GM20431 (cell line): ENCODE results near the gene CHST3.
"Not testable (repeated sequence)": the region's sequence is repeated elsewhere in the genome, so short reads cannot be mapped to it uniquely, and the experiment has no call there.

Source experiments
- in situ Hi-C: fragments of 300-500 bp; cut with MseI, MboI; formaldehyde crosslinking; loops from one replicate; pipeline ENCODE4 v1.15.0; 2020; ENCODE audit warnings: low sequenced_read_pairs; ENCODE audit not compliant: unreplicated experiment

The CHST3 gene, protein sequence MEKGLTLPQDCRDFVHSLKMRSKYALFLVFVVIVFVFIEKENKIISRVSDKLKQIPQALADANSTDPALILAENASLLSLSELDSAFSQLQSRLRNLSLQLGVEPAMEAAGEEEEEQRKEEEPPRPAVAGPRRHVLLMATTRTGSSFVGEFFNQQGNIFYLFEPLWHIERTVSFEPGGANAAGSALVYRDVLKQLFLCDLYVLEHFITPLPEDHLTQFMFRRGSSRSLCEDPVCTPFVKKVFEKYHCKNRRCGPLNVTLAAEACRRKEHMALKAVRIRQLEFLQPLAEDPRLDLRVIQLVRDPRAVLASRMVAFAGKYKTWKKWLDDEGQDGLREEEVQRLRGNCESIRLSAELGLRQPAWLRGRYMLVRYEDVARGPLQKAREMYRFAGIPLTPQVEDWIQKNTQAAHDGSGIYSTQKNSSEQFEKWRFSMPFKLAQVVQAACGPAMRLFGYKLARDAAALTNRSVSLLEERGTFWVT

DNA sequence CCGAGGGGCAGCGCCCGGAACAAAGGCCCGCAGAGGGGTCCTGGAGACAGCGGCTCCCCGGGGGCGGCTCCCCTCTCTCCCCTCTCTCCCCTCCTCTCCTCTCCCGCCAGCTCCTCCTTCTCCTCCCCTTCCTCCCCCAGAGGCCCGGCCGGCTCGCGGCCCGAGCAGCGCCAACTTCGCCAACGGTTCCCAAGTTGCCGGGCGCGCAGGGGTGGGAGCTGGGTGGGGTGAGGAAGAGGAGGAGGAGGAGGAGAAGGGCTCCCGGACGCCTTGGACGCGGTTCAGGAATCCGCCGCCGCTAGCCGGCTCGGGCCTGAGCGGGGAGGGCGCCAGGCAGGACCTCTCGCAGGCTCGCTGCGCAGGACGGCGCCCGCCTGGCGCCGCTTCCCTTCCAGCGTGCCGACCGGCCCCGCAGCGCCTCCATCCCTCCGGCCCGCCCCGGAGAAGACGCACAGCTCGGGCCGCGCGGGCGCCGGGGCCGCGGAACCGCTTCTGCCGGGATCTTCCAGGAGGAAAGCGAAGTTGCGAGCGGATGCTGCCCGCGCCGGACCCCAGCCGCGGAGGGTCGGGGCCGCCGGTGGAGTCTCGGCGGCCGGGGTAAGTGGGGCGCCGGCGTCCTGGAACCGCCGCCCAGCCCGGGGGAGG is at the start of gene CHST3:
Gene CHST3 (plus strand): TSS at position 298 of the 645 bp plus-strand sequence. CDS start 41,448 bp downstream, outside the sequence.
- in situ Hi-C loops, result loop anchor here (25.0 kb wide), 1 partner anchor 373 kb away; no protein-coding TSS in a partner anchor

DNA sequence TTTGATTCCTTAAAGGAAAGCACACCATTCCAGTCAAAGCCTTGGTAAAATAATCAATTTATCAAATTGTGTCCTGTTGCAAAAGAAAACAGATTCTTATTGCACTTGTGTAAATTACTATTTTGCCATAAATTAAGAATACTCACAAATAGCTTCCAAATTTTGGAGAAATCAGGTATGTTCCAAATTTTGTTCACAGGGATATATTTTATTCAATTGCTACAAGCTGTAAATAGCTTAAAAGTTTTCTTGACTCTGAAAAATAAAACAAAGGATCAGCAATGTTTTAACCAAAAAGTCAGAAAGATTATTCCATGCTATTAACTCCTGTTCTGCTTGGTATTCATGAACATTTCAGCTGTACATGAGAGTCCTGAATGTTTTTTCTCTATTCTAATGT is 47.4 kb upstream of the CHST3 start:
- in situ Hi-C loops, result no loop called here

DNA sequence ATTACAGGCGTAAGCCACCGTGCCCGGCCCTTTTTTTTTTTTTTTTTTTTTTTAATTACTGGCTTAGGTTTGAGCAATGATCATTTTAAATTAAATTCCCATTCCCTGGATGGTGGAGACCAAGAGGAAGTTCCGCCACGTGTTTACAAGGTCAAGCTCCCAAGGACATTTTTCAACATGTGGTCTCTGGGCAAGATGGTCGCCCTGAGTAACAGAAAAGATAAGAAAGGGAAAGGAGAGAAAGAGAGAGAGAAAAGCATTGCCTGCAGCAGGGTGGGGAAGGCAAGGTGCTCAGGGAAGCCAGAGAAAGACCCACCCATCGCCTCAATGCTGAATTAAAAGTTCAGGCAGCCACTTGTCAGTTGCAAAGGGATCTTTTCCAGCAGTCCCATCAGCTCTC is 45.2 kb upstream of the CHST3 start:
- in situ Hi-C loops, result no loop called here

DNA sequence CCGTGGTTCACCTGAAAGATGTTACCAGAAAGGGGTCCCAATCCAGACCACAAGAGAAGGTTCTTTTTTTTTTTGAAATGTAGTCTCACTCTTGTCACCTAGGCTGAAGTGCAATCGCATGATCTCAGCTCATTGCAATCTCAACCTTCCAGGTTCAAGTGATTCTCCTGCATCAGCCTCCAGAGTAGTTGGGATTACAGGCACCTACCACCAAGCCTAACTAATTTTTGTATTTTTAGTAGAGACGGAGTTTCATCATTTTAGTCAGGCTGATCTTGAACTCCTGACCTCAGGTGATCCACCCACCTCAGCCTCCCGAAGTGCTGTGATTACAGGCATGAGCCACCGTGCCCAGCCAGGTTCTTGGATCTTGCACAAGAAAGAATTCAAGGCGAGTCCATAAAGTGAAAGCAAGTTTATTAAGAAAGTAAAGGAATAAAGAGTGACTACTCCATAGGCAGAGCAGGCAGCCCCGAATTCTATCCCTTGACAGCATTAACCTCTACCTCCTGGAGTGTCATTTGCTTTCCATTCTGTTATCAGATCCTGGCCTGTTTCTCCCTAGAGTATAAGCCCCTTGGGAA is 44.1 kb upstream of the CHST3 start:
- in situ Hi-C loops, result not testable (repeated sequence)

DNA sequence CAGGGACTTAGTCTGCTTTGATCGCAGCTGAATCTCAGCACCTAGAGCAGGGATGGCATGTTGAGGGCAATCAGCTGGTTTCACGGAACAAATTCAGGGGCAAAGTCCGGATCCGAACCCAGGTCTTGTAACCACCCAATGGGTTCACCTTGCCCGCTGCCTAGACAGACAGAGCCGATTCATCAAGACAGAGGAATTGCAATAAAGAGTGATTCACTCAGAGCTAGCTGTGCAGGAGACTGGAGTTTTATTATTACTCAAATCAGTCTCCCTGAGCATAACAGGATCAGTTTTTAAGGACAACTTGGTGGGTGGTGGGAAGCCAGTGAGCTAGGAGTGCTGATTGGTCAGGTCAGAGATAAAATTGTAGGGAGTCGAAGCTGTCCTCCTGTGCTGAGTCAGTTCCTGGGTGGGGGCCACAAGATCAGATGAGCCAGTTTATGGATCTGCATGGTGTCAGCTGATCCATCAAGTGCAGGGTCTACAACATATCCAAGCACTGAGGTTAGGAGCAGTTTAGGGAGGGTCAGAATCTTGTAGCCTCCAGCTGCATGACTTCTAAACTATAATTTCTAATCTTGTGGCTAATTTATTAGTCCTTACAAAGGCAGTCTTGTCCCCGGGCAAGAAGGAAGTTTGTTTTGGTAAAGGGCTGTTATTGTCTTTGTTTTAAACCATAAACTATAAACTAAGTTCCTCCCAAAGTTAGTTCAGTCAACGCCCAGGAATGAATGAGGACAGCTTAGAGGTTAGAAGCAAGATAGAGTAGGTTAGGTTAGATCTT is 43.5 kb upstream of the CHST3 start:
- in situ Hi-C loops, result no loop called here

DNA sequence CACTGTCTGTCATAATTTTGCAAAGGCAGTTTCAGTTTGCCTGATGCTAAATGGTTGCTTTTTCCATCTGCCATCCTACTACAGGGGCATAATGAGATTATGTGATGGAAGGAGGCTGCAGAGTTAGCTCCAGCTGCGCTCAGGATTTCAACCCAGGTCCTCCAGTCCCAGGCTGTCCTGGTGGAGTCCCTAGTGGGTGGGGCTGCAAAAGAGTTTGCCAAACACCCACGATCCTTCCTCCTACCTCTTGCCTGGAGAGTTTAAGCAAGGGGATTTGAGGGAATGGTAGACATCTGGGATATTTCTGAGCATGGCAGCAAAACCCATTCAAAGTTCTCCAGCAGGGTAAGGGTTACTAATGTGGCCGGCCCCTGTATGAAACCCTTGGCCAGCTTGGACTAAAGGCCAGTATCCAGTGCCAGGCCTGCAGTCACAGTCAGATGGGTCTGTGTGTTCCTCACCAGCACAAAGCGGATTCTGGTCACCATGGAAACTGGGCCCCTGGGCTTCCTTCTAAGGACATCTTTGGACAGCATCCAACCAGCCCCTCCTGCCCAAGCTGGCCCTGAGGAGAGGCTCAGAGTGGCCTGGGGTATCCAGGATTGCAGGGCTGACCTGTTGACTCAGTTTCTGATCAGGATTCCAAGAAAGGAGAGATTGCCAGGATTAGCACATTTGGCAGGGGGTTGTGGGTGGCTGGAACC is 42.7 kb upstream of the CHST3 start:
- in situ Hi-C loops, result no loop called here

DNA sequence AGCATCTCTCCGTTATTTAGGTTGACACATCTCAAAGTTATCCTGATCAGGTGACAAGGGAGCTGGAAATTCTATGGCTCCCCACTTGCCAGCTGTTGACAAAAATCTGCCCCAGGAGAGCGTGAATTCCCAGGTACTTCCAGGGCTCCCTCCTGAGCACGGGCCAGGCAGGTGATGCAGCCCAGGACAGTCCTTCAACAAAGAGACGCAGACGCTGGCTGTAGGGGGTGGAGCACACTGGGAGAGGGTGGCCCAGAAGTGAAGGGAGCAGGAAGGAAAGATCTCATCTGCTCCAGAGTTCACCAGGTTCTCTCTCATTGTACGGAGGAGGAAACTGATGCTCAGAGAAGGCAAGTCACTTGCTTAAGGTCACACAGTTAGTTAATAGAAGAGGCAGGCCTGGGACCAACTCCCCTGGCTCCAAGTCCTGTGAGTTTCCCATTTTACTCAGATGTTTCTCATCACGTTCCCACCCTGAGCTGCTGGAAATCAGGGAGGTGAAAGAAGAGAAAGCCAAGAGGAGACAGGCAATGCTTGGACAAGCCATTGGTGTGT is 41.0 kb upstream of the CHST3 start:
- in situ Hi-C loops, result no loop called here

DNA sequence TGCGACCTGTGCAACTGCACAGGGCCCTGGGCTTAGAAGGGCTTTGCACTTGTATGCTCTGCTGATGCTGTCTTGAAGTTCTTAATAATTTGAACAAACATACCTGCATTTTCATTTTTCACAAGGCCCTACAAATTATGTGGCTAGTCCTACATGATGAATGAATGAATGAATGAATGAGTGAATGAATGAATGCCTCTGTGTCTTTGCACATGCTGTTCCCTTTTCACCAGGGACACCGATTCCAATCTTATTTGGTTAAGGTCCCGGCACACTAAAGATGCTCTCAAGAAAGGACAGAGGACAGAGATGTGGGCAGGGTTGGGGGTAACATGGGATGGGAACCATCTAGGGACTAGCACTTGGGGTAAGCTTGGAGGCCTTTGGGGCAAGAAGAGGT is 39.4 kb upstream of the CHST3 start:
- in situ Hi-C loops, result no loop called here

DNA sequence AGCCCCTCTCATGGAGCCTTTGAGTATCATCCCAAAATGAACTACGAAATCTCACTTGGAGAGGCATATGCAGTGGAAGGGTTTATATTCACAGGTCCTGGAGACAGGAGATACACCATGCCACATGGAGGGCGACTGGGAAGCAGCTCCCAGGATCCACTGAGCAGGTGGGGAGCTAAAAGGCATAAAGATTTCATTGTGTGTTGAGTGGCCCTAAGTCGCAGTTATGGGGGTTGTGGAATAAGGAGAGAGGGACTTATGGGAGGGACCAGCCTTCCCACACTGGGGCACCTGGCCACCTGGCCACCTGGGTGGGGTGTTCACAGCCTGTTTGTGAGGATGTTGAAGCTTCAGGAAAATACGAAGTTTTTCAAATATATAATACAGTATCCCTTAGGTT is 37.0 kb upstream of the CHST3 start:
- in situ Hi-C loops, result no loop called here

DNA sequence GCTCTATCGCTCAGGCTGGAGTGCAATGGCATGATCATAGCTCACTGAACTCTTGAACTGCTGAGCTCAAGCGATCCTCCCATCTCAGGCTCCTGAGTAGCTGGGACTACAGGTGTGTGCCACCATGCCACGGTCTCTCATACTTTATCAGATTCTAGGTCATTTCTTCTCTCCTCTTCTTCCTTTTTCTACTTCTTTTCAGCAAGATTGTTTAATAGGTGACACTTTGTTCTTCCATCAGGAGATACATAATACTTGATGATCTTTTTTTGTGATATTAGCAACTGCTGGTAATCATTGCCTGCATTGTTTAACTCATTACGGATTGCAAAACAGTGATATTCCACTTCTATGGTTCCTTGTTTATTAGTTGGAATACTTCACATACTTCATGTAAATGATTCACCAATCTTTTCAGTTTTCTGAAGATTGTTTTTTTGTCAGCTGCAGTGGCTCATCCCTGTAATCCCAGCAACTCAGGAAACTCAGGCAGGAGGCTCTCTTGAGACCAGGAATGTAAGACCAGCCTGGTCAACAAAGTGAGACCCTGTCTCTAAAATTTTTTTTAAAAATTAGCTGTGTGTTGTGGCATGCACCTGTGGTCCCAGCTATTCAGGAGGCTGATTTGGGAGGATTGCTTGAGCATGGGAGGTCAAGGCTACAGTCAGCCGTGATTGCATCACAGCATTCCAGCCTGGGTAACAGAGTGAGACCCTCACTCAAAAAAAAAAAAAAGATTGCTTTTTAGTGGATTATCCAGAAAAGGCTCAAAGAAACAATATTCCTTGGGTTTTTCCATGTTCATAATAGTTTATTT is 36.2 kb upstream of the CHST3 start:
- in situ Hi-C loops, result no loop called here

DNA sequence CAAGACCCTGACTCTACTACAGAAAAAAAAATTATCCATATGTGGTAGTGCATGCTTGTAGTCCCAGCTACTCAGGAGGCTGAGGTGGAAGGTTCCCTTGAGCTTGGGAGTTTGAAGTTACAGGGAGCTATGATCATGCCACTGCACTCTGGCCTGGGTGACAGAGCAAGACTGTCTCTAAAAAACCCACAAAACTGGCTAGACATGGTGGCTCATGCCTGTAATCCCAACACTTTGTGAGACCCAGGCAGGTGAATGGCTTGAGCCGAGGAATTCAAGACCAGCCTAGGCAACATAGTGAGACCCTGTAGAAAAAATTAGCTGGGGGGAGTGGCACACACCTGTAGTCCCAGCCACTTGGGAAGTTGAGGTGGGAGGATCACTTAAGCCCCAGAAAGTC is 32.9 kb upstream of the CHST3 start:
- in situ Hi-C loops, result no loop called here

DNA sequence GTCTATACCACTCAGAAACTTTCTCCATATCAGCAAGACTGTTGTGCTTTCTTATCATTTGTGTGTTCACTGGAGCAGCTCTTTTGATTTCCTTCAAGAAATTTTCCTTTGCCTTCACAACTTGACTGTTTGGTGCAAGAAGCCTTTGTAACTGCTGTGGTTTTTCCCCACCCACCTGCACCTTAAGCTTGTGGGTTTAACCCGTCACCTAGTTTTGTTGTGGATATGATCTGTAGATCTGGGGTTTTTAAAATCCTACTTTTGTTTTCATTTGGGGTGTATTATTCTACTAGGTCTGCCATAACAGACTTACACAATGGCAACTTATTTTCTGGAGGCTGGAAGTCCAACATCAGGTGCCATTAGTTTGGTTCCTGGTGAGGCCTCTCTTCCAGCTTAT is 30.5 kb upstream of the CHST3 start:
- in situ Hi-C loops, result no loop called here

DNA sequence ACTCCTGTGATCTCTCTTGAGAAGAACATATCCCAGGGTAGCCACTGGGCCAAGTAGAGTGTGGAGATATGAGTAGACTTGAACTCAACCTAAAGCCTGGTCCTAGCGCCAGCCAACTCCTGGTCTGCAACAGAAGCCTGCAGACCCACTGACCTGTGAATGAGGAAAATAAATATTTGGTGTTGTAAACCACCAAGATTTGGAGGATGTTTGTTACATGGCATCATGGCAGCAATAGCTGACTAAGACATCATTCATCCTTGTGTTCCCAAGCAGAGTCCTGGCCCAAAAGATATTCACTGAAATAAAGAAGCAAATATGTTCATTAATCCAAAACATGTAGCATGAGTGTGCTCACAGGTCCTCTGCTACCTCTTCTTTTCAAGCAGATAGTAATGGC is 26.0 kb upstream of the CHST3 start:
- in situ Hi-C loops, result no loop called here

DNA sequence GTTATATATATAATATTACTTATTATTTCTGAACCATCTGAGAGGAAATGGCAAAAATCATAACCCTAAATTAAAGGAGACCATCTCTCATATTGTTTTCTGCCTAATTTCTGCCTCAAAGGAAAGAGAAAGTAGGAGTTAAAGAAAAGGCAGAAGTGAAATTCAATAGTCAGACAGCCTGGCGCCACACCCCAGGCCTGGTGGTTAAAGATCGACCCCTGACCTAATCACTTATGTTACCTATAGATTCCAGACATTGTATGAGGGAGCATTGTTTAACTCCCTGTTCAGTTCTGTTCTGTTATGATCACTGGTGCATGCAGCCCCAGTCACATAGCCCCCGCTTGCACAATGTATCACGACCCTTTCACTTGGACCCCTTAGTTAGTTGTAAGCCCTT is 24.9 kb upstream of the CHST3 start:
- in situ Hi-C loops, result no loop called here

DNA sequence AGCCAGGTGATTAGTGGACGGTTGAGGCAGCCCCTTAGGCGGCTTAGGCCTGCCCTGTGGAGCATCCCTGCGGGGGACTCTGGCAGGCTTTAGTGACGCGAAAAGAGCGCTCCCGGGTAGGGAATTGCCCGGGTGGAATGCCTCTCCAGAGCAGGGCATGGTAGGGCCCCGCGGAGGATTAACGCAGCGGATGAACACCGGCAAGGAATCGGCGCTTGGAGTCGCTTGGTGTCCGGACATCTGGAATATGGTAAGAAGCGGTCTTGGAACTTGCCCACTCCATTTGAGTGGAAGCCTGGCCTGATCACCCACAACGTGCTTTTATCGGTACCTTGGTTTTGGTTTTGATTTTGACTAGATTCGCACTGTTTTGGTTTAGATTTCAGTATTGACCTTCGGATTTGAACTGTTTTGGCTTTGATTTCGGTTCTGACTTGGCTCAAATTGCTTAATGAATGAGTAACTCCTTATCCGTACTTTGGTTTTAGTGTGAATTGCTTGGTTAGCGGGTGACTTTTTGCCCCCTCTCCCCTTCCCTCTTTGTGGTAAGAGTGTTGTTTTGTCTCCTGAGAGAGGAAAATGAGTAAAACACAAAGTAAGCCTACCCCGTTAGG is 24.2 kb upstream of the CHST3 start:
- in situ Hi-C loops, result loop anchor here (10.0 kb wide), 1 partner anchor 105 kb away; no protein-coding TSS in a partner anchor

DNA sequence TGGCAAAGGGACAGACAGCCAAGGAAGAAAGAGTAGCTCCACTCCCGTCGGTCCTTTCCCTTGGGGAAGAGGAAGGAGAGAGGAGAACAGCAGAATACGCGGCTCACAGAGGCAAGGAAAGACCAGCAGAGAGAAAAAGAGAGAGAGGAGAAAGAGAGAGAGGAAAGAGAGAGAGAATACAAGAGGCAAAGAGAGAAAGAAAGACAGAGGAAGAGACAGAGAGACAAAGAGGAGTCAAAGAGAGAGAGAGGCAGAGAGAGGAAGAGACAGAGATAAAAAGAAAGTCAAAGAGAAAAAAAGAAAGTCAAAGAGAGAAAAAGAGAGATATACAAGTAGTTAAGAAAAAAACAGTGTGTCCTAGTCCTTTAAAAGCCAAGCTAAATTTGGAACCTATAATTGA is 23.4 kb upstream of the CHST3 start:
- in situ Hi-C loops, result loop anchor here (10.0 kb wide), 1 partner anchor 104 kb away; no protein-coding TSS in a partner anchor

DNA sequence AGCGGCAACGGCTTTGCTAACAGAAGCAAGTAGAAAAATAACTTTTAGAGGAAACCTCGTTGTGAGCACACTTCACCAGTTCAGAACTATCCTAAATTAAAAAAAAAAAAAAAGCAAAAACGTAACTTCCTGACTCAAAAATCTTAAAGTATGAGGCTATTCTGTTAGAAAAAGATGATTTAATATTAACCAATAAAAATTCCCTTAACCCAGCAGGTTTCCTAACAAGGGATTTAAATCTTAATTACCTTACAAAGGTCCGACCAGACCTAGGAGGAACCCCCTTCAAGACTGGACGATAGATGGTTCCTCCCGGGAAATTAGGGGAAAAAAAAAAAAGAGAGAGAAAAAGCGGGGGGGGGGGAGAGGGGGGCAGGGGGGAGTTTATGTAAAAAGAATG is 22.9 kb upstream of the CHST3 start:
- in situ Hi-C loops, result loop anchor here (10.0 kb wide), 1 partner anchor 103 kb away; no protein-coding TSS in a partner anchor
